Peyer's patch (tissue), 4 donors: ENCODE results near the gene NOD1. TPM values are rescaled to one million over a fixed set of nuclear protein-coding genes. Genes with fewer than 3 reads are reported as not detected.
A peak's percentile ranks its signal among the peaks of the same experiment; 100 is the strongest.
"Not testable (repeated sequence)": the region's sequence is repeated elsewhere in the genome, so short reads cannot be mapped to it uniquely, and the experiment has no call there.

ENCODE experiments used
- DNase-seq, 3 donors: peaks; one replicate each; pipeline ENCODE4 v3.0.0-alpha.2; 2017 to 2019
- H3K27ac ChIP-seq, 4 donors: fragments of 200-600 bp; sonication (generic); one replicate each; pipeline ENCODE4 v1.5.1; 2016 to 2019
- H3K27me3 ChIP-seq, 2 donors: fragments of 200-600 bp; sonication (generic); one replicate each; pipeline ENCODE4 v1.5.1; 2019
- H3K36me3 ChIP-seq, 3 donors: fragments of 200-600 bp; sonication (generic); one replicate each; pipeline ENCODE4 v1.5.1; 2016 to 2019
- H3K4me1 ChIP-seq, 4 donors: fragments of 200-600 bp; sonication (generic); one replicate each; pipeline ENCODE4 v1.5.1; 2016 to 2019
- H3K4me3 ChIP-seq, 4 donors: fragments of 200-600 bp; sonication (generic); 1 replicate in 3 of 4; 2 replicates in 1 of 4; pipeline ENCODE4 v1.5.1; 2016 to 2019; ENCODE audit warnings: mild to moderate bottlenecking in 1 of 4
- H3K9me3 ChIP-seq, 4 donors: fragments of 200-600 bp; sonication (generic); one replicate each; pipeline ENCODE4 v1.5.1; 2016 to 2019; ENCODE audit warnings: mild to moderate bottlenecking in 1 of 4
- CTCF ChIP-seq, 6 experiments: fragments of 450-650 bp in 4 of 6; fragments of 200-600 bp in 2 of 6; sonication (generic) in 1 of 6; IDR thresholded peaks; one replicate each; pipeline ENCODE4 v1.5.1; 2017 to 2019; ENCODE audit warnings: antibody characterized with exemption in 6 of 6, mild to moderate bottlenecking in 3 of 6, moderate library complexity in 1 of 6
- POLR2A ChIP-seq, 2 donors: fragments of 450-650 bp; IDR thresholded peaks; one replicate each; pipeline ENCODE4 v1.5.1; 2017; ENCODE audit warnings: antibody characterized with exemption in 2 of 2, mild to moderate bottlenecking in 2 of 2, moderate library complexity in 2 of 2
- total RNA-seq, 4 donors: library from RNA; depleted of rRNA; stranded (reverse); fragments of >200 nt; gene quantifications; one replicate each; pipeline ENCODE4 v1.1.0, GENCODE V29; 2016

Gene NOD1
- 10 to 100 TPM in 3 of 4 donors, 1 to 10 TPM in 1; 4.0 to 29.7 (median 21.0) TPM for total RNA-seq

DNA sequence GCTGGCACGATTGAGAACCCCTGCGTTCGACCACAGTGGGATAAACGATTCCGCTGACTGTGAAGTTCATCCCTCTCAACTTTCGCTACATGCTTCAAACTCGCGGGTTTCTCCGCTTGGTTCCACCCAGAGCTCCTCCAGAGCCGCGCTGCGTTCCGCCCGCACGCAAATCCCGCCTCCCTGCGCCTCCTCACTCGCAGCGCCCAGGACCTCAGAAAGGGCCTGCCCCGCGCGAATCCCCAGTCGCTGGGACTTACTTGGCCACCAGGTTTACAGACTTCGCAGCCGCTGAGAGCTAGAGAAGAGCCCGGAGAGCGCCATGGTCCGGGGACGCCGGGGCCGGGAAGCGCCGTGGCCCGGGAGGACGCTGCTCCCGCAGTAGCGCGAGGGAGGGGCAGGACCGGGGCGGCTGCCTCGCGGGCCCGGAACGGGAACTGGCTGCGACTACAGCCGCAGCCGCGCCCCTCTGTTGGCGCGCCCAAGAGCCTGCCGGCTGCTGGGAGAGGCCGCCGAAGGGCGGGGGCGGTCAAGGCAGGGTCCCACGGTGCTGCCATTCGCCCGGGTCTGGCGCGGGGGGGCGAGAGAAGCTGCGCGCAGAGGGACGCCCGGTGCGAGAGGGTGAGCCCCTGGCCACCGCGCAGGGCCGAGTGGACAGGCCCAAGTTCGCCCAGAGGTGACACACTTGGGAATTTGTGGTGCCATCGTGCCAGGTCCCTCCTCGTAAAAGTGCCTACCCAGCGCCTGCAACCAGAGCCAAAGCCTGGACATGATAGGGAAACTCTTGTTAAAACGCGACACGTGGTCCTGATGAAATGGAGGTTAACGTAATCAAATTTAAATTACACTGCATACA, at the start of gene NOD1:
Gene NOD1, minus strand, starts transcription at position 436 of the 853 bp plus-strand sequence. CDS start 21,863 bp downstream, outside the sequence.
- peak; percentile 66 to 74 for TF ChIP-seq POLR2A (IDR thresholded peaks at IDR 0.05)
- TF ChIP-seq CTCF (IDR thresholded peaks at IDR 0.05) = peak in 1 of 6 experiments; percentile 28

DNA sequence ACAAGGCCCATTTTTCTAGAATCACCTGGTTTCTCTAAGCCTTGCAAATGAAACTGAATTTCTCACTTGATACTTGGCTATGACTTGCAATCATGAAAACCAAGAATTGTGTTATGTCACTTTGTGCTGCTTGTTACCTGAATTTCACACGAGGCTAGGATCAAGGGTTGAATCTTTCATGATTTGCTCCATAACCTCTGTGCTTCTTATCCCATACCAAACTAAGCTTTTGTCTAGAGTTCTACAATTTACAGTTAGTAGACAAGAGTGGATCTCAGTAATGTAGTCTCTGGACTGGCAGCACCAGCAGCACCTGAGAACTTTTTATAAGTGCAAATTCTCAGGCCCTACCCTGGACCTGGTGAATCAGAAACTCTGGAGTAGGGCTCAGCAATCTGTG, 48.7 kb upstream of the NOD1 start:
- not testable (repeated sequence) for DNase-seq, H3K36me3 ChIP-seq, H3K4me3 ChIP-seq, H3K27ac ChIP-seq, H3K9me3 ChIP-seq, H3K27me3 ChIP-seq
- H3K4me1 ChIP-seq = peaks cover 0 to 21% (median 0%) of the 10 kb centered on the region in 4 donors

More for the DNA sequence above, at the start of gene NOD1:
- no peaks in the 10 kb centered on the region for H3K9me3 ChIP-seq
- H3K4me1 ChIP-seq = peaks cover 0 to 28% (median 12%) of the 10 kb centered on the region in 4 donors
- H3K27ac ChIP-seq = peak within 1 kb of the TSS; percentile 82 to 92 (median 90)
- DNase-seq = peak; percentile 71 to 90 (median 89)
- H3K4me3 ChIP-seq = peak within 1 kb of the TSS; percentile 56 to 83 (median 70)
- H3K27me3 ChIP-seq = no peaks in the 10 kb centered on the region
- no peaks in the 10 kb centered on the region for H3K36me3 ChIP-seq

- Histone ChIP-seq H3K4me1 (peaks cover 0 to 22% (median 0%) of the 10 kb centered on the region in 4 donors), H3K4me3 (no peak overlapping the region), H3K9me3 (no peaks in the 10 kb centered on the region), H3K27me3 (no peaks in the 10 kb centered on the region), H3K27ac (peak overlapping the region in 1 of 4 donors; percentile 55), H3K36me3 (no peaks in the 10 kb centered on the region)
- DNase-seq = no peak
- TF ChIP-seq POLR2A (IDR thresholded peaks at IDR 0.05) = no peak
Measured at GRCh38 chr7:30526163-30526562, 47.6 kb upstream of the NOD1 start.

- Histone ChIP-seq H3K4me3 (no peak overlapping the region), H3K27ac (peak overlapping the region in 2 of 4 donors; percentile 11 to 55), H3K9me3 (no peaks in the 10 kb centered on the region), H3K36me3 (no peaks in the 10 kb centered on the region), H3K27me3 (no peaks in the 10 kb centered on the region), H3K4me1 (peaks cover 0 to 29% (median 0%) of the 10 kb centered on the region in 4 donors)
- TF ChIP-seq CTCF (IDR thresholded peaks at IDR 0.05) (peak in 1 of 6 experiments; percentile 2), POLR2A (IDR thresholded peaks at IDR 0.05) (no peak)
- DNase-seq = peak in 2 of 3 donors; percentile 65 to 74
Measured at GRCh38 chr7:30525429-30525828, 46.8 kb upstream of the NOD1 start.

GRCh38 chr7:30524545-30524944, 46.0 kb upstream of the NOD1 start:
- peaks cover 0 to 31% (median 0%) of the 10 kb centered on the region in 4 donors for H3K4me1 ChIP-seq
- no peak for DNase-seq

GRCh38 chr7:30523466-30523865, 44.9 kb upstream of the NOD1 start:
- no peak for DNase-seq
- Histone ChIP-seq H3K27me3 (no peaks in the 10 kb centered on the region), H3K27ac (peak overlapping the region in 1 of 4 donors; percentile 79), H3K4me1 (peaks cover 0 to 31% (median 0%) of the 10 kb centered on the region in 4 donors), H3K4me3 (no peak overlapping the region), H3K36me3 (no peaks in the 10 kb centered on the region), H3K9me3 (no peaks in the 10 kb centered on the region)
- TF ChIP-seq POLR2A (IDR thresholded peaks at IDR 0.05) (no peak), CTCF (IDR thresholded peaks at IDR 0.05) (no peak)

More at GRCh38 chr7:30524545-30524944, 46.0 kb upstream of the NOD1 start:
- peak overlapping the region in 2 of 4 donors; percentile 9 to 55 for H3K27ac ChIP-seq
- no peak for TF ChIP-seq POLR2A (IDR thresholded peaks at IDR 0.05)
- TF ChIP-seq CTCF (IDR thresholded peaks at IDR 0.05) = no peak
- H3K9me3 ChIP-seq = no peaks in the 10 kb centered on the region
- H3K4me3 ChIP-seq = no peak overlapping the region
- H3K36me3 ChIP-seq = no peaks in the 10 kb centered on the region
- no peaks in the 10 kb centered on the region for H3K27me3 ChIP-seq
